Hindlimb muscle (tissue), 1 donor: ENCODE data around the gene RBKS. TPM values are rescaled to one million over a fixed set of nuclear protein-coding genes. Genes with fewer than 3 reads are reported as not detected.
"Not testable (repeated sequence)": the region's sequence is repeated elsewhere in the genome, so short reads cannot be mapped to it uniquely, and the experiment has no call there.

Experiments
- DNase-seq: peaks from one replicate; pipeline ENCODE4 v3.0.0-alpha.2; 2013
- polyA plus RNA-seq: library from polyadenylated mRNA; unstranded; fragments of 120-200 nt; gene quantifications from one replicate; pipeline ENCODE4 v1.2.1, GENCODE V29; 2013; ENCODE audit not compliant: insufficient read length

RBKS gene
- polyA plus RNA-seq, 1 donor = 1.4 TPM

DNA sequence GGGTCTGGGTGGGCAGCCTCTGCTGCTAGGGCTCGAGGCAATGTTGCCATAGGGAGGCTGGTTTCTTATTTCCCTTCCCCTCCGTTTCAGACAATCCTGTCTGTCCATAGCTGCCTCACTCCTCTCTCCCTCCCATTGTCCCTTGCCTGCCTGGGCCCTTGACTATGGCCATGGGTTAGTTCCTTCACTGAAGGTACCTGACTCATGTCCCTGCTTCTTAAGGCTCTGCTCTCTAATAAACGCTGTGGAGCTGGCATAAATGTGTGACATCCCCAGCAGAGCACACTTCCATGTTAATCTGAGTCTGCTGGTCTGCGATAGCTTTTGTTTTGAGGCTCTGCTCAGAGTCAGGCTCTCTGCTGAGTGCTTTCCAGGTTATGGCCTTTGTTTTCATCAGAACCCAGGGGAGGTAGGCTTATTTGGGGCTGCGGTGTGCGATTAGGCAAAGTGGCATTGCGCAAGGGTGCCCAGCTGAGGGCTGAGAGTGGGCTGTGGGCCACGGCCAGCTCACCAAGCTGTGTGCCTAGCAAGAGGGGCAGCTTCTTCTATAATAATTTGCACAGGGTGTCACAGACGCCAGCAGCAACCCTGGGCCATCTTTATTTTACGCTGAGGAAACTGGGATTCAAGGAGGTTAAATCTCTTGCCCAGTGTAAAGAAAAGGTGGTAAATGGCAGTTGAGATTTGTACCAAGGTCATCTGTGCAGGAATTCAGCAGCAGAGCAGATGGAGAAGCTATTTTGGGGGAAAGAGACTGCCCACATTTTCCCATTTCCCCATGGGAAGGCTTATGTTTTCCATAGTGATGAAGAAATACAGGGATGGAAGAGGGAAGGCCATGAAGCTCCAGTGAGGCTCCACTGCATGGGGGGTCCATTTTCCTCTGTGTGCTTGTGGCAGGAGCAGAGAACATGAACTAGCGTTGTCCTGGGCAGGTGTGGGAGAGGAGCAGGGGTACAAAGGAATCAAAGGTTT, 93.1 kb downstream of the RBKS start:
- DNase-seq = no peak

DNA sequence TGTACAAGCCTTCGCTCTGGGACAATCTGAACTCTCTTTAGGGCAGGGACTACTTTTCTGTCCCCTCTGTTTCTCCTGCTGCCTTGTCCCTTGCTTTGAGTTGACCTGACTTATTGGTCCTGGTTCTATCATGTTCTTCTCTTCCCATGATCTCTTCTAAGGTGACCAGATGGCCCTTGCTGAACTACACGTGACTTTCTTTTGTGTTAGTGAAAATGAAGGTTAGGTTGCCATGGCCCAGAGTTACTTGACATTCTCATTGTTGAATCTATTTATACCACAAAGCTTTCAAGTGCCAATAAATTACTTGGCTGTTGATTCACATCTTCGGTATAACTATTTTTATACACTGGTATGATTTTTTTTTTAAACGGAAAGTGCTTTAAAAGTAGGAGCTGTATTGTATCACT, 94.3 kb downstream of the RBKS start:
- no peak for DNase-seq

DNA sequence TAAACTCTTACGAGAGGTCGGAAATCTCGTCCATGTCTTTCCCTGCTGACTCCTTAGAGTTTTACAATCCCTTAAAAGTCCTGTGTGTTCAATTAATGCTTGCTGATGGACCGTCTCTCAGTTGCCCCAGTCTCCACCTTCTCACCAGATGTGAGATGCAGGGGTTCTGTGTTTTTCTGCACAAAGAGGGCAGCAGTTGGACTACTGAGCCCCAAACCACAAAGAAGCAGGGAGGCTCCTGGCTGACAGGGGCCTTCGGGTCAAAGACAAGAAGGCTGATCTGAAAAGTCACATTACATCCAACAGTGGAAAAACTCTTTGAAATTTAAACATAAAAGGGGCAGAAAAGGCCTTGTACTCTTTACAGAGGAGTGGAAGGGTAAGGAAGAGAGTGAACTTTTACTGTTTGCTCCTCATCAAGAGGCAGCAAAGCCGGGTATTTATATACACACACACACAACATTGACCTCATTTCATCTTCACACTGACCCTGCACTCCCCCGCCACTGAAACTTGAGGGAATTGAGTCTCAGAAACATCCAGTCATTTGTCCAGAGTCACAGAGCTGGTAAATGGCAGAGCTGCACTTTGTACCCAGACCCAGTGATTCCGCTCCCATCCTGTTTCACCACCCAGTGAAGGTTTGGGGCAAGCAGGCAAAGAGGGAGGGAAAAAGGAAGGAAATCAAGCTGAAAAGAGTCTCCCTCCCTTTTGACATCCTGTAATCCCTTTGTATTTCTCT, 94.9 kb downstream of the RBKS start:
- DNase-seq = no peak

DNA sequence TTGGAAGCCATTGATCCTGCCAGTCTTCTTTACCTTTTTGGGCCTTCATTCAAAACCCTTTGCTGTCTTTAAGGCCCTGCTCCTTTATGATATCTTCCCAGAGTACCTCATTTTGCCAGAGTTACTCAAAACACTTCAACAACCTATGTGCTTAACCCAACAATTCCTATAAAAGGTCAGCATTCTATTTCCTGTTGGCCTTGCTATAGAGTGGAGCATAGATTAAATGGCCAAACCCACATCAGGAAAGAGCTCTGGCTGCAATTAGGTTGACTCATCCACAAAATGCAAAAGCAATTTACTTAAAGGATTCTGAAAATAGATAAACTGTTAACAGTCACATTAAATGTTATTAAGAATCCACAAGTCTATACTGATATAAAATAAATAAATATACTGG, 97.4 kb downstream of the RBKS start:
- no peak for DNase-seq

DNA sequence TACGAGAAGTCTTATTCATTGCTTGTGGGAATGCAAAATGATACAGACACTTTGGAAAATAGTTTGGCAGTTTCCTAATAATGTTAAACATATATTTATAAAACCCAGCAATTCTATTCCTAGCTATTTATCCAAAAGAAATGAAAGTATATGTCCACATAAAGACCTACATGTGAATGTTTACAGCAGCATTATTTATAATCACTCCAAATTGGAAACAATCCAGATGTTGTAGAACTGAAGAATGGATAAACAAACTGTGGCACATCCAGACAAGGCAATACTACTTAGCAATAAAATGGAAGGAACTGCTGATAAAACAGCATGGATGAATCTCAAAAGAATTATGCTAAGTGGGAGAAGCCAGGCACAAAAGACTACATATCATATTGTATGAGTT, 99.4 kb downstream of the RBKS start:
- no peak for DNase-seq

DNA sequence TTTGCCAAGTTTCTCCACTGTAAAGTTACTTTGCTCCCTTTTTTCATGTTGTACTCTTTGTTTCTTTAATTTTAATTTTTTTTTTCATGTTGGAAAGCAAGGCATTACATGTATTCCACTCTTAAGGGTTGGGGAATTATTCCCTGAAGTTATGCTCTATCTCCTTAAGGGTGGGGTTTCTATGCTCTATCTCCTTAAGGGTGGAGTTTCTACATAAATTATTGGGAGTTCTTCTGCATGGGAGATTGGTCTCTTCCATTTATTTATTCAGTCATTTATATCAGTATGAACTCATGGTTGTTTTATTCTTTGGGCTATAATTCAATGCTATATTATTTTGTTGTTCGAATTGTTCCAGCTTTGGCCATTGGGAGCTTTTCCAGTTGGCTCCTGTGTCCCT, 107.5 kb downstream of the RBKS start:
- no peak for DNase-seq

DNA sequence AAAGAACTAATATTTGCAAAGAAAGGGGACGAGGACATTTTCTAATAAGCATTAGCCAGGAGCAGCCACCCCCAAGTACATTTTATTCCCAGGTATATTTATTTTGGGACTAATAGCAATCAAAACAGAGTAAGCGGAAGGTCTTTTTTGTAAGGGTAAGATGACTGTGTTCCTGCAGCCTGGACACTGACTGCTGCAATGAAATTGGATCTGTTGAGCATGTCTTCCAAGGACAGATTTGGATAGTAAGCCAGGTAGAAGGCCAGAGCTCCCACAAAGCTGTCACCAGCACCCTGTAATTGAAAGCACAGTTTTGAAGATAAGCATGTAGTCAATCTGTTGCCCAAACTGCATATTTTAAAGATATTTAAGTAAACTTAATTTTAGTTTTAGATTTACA, 108.7 kb downstream of the RBKS start:
- no peak for DNase-seq

DNA sequence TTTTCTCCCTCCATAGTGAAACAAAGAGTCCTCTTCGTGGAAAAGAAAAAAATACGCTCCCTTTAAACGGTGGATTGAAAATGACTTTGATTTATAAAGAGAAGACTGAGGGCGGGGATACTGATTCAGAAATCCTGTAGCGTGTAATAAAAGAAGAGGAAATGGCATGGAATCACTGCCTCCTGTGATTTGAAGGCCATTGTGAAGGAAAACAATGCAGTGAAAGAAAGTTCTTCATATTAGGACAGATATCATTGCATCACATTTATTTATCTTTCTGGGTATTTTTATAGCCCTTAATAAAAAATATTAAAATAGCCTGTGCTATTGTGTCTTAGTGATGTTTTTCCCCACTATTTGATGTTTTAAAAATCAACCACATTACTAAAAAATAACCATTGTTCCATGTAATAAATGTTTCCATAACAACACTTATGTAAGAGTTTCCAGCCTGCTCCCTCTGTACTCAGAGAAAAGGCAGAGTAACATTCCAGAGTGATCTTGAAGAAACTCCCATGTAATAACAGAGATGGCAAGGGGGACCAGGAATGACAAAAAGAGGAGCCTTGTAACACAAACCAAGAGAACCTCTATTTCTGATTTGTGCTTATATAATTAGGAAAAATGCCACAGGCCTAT, 110.7 kb downstream of the RBKS start:
- DNase-seq = no peak

DNA sequence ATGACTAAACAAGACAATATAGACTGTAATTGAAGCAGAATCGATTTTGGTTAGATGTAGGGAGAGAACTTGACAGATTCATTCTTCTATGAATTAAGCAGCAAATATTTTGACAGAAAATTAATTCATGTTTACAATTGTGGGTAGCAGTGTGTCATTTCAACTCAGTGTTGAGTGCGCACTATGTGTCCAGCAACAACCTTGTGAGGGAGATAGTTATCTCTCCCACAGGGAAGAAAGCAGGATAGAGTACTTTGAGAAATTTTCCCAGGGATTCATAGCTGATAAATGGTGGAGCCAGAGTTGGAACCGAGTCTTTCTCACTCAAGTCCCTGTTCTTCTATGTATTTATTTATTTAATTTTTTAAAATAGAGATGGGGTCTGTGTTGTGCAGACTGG, 113.5 kb downstream of the RBKS start:
- DNase-seq = no peak

DNA sequence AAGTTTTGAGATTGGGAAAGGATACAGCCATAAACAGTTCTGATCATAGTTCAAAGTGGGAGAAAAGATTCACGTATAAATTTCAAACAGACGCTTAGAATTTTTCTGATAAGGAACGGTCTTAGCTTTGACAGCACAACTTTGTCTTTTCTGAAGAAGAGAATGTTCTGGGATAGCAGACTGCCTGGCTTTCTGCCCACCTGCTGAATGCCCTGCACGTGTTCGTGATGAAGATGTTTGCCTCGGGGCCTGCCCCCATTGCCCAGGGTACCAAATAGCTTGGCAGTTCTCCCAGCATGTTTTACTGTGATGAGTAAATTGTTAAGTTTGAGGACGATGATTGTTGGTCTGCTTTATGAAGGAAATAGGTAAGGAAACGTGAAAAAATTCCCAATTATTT, 114.1 kb downstream of the RBKS start:
- no peak for DNase-seq

DNA sequence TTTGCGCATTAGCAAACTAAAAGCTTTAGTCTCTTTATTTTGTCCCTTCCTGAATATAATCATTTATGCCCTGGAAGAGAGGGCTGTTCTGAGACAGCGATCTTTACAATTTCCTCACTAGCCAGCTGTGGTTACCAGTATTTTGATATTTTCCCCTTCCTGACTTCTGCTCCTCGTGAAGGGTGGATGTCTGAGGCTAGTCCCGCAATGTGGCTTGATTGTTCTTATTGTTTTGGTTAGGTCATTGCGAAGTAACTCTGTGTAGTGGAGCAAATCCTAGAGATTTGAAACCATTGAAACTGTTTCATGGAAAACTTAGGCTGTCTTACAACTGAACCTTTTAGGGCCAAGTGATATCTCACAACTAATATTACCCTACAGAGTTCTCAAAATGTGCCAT, 116.2 kb downstream of the RBKS start:
- no peak for DNase-seq

DNA sequence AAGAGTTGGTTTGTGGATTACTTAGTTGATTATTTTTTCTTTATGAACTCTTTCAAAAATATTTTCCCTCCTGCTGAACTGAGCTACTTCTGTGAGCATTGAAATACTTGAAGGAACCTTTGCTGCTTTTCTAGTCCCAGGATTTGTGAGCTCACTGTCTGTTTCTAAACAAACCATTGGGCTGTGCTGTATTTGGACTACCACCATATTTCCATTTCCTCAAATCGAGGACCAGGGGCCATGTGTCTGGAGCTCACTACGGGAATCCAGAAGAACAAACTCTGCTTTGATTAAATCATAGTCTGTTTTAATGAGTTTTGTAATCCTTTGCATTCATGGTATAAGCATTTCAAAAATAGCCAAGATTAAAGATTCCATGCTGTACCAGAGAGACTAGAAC, 117.4 kb downstream of the RBKS start:
- DNase-seq = no peak

DNA sequence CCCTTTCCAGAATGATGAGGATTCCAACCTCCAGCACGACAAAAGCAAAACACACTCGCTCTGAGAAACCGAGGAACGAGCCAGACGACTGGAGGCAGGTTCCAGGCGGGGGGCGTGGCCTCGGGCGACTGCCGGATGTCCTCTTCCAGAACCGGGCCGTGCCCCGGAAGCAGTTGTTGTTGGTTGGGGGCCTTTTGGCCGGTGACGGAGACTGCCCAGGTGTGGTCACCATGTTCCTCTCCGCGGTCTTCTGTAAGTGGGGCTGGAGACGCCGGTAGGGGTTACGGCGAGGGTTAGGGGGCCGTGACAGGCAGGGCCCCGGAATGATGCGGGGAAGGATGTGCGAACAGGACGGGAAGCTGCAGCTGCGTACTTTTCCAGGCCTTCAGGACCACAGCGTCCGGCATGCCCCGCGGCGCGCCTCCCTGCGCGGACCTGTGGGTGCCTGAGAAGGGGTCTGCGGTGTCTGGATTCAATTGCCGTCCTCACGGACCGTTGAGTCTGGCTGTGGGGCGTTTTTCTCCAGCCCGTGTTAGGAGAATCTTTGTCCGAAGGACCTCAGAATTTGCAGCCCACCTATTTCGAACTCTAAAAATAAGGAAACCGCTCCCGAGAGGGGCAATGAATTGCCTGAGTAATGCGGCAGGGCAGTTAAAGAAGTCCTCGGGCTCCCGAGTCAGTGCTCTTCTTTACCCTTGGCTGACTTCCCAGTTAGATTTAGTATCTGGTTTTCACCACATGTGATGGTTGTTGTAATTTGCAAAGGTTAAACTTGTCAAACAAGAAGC, 118.4 kb downstream of the RBKS start, which contains the start of gene MRPL33:
Gene MRPL33 (plus strand): TSS at position 172 of the 788 bp plus-strand sequence. CDS start 59 bp downstream, at position 231.
- peak; percentile 94 for DNase-seq

DNA sequence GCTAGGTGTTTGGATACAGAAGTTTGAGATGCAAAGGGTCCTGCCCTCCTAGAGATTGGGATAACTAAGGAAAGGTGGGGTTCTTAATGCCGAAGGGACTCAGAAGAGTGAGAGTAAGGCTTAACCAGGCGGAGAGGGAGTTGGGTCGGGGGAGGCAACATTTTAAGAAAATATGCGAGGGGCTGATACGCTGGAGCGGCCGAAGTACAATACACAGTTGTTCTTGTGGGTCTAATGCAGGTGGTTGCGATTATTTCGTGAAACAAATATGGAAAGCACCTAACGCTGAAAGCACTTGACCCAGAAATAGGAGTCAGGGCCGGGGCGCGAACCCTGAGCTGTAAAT, 119.0 kb downstream of the RBKS start:
- no peak for DNase-seq

DNA sequence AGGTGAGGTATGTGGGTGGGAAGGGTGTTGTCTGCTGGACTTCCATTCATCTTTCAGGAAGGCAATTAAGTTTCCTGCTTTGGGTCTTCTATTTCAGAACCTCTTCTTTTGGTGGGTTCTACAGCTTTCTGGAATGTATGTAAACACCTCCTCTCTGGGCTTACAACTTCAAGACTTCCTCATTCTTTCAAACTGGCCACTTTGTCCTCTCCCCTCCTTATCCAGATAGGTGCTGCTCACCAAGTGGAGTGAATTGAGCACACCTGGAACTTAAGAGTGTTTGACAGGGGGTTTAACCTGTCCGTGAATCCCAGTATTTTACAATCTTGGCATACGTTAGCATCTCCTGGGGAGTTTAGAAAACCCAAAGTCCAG, 123.9 kb downstream of the RBKS start:
- DNase-seq = no peak

DNA sequence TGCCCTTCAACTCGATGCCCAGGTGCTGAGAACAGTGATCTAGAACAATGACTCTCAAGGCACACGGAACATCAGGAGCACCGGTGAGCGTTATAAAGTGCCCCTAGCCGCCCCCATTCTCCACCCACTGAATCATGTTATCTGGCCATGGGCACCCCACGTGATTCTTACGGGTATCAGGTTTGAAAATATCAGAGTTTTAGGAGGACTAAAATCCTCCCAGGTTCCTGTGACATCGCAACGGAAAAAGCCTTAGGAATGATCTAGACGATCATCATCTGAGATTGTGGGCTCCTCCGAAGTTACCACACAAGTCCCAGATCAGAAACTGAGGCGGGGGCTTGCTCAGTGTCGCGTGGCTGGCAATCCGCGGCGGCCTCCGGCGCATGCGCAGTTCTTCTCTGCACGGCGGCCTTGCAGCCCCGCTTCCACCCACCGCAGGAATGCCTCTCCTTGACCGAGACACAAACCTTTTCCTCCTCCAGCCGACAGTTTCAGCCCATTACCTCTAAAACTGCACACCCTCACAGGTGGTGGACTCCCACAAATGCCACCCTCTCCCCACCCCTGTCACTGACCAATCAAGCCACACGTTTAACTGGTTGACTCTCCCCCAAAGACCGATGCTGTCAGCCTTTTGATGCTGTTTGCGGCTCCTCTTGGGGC, 124.4 kb downstream of the RBKS start:
- DNase-seq = peak; percentile 52

DNA sequence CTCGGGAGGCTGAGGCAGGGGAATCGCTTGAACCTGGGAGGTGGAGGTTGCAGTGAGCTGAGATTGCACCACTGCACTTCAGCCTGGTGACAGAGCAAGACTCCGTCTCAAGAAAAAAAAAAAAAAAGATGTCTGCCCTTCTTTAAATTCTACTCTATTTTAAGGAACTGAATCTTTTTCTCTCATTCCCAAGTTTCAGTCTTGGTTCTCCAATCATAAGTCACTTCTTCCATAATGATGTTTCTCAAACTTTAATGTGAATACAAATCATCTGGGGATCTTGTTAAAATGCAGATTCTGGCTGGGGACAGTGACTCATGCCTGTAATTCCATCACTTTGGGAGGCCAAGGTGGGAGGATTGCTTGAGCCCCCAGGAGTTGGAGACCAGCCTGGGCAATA, 125.7 kb downstream of the RBKS start:
- DNase-seq = not testable (repeated sequence)

DNA sequence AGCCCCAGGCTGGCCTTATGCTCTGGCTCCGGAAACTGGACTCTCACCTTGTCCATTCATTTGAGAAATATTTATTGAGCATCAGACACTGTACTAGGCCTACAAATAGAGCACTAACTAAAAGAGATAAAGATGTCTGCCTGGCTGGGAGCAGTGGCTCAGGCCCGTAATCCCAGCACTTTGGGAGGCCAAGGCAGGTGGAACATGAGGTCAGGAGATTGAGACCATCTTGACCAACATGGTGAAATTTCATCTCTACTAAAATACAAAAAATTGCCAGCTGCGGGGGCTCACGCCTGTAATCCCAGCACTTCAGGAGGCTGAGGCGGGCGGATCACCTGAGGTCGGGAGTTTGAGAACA, 126.3 kb downstream of the RBKS start:
- DNase-seq = no peak

DNA sequence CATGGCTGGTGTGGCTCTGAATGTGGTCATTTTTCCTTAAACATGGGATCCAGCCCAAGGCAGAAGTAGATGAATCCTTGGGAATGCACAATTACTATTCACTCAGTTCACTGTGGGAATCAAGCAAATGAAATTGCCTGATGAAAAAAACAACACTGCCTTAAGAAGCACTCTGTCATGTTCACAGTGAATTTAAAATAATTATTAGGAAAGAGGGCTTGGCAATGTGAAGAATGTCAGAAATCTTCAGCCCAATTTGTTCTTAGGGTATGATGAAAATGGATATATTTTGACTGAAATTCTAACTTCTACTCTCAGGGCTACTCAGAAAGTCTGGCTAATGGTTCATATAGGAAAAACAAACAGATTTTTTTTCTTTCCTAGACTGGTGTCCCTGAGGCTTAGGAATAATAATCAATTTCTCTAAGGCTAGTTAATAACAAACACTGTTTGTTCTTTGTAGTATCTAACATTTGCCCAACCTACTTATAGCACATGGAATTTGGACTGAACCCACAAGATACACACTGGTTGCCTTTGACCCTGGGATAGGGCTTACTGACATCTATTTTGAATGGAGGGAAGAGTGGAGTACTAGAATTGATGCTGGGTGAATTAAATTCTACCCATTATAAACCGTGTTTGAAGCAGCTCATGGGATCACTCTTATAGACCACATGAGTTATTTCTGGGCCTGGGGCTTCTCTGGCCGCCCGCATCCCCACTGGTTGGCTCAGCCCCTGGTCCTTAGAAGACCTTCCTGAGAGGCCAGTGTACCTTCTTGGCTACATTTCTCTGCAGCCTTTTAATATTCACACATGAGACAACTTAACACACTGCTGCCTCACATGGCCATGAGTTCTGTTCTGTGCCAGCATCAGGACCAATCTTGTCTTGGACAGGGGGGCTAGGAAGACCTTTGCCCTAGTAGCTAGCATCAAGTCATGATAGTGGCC, 127.0 kb downstream of the RBKS start:
- no peak for DNase-seq

DNA sequence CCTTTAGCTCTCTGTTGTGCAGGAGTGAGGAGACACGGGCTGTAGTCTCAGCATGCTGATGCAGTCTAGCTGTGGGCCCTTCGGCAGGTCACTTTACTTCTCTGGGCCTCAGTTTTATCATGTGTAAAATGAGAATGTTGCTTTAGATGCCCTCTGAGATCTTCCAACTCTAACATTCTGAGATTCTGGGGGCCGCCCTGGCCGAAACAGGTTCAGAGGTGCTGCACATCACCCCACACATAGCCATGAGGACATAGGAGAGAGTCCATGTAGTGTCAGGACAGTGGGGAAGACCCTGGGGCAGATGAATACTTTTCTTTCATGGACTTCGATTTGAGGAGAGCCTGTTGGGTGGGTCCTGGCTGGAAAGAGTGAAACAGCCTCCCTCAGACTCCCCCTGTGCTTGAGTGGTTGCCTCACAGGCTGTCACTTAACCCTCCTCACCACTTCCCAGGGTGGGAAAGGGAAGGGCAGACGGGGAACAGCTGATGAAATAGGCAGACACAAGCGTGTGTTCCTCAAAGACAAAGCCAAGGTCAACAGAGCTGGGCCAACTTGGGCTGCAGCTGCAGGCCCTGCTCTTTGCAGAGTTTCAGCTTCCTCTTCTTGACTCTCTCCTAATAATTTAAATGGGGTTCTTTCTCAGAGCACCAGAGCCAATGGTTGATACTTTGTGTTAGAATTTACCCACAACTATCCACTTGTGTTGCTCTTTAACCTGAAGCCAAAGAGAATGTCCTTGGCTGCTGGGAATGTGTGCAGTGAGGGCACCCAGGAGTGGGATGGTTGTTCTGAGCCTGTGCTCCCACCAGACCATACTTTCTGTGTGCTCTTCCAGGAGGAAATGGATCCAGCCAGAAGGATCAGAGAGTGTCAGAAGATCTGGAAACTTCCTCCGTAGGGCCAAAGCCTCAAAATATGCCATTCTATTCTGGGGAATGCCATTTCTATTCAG, 133.4 kb downstream of the RBKS start:
- DNase-seq = no peak
